Measurements from ENCODE around the gene IRGC.

Gene IRGC

GRCh38 chr19:43707158-43707712 lies 8.6 kb upstream of the IRGC start:
- no peak for ATAC-seq
- TF ChIP-seq TSHZ2 (CRISPR knock-in tag; IDR thresholded peaks at IDR 0.05) (no peak), PATZ1 (CRISPR knock-in tag; IDR thresholded peaks at IDR 0.05; ENCODE audit: borderline replicate concordance) (no peak), CSRNP3 (CRISPR knock-in tag; IDR thresholded peaks at IDR 0.05) (no peak), ZFP3 (CRISPR knock-in tag; IDR thresholded peaks at IDR 0.05) (no peak), OSR1 (CRISPR knock-in tag; IDR thresholded peaks at IDR 0.05) (no peak), ARNTL (CRISPR knock-in tag; IDR thresholded peaks at IDR 0.05; ENCODE audit: borderline replicate concordance, low read depth) (no peak), ZC3H10 (CRISPR knock-in tag; IDR thresholded peaks at IDR 0.05) (no peak)
- TF ChIP-seq, protein P1, sequence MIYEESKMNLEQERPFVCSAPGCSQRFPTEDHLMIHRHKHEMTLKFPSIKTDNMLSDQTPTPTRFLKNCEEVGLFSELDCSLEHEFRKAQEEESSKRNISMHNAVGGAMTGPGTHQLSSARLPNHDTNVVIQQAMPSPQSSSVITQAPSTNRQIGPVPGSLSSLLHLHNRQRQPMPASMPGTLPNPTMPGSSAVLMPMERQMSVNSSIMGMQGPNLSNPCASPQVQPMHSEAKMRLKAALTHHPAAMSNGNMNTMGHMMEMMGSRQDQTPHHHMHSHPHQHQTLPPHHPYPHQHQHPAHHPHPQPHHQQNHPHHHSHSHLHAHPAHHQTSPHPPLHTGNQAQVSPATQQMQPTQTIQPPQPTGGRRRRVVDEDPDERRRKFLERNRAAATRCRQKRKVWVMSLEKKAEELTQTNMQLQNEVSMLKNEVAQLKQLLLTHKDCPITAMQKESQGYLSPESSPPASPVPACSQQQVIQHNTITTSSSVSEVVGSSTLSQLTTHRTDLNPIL (CRISPR knock-in tag; IDR thresholded peaks at IDR 0.05; ENCODE audit: low read depth): no peak

DNA sequence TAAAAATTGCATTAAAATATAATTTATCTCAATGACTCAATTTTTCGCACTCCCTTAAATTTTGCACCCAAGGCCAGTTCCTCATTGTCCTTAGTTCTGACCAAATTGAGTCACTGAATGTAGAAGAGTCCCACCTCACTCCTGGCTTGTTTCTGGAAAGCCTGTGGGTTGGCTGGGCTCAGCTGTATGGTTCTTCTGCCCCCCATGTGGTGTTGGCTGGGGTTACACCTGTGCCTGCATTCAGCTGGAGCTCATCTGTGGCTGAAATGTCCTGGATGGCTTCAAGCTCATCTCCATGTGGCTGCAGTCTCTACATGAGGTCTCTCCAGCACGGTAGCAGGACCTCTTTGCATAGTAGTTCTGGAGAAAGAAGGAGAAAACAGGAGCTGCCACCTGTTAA lies 7.2 kb upstream of the IRGC start:
- no peak for ATAC-seq
- TF ChIP-seq, protein P2, sequence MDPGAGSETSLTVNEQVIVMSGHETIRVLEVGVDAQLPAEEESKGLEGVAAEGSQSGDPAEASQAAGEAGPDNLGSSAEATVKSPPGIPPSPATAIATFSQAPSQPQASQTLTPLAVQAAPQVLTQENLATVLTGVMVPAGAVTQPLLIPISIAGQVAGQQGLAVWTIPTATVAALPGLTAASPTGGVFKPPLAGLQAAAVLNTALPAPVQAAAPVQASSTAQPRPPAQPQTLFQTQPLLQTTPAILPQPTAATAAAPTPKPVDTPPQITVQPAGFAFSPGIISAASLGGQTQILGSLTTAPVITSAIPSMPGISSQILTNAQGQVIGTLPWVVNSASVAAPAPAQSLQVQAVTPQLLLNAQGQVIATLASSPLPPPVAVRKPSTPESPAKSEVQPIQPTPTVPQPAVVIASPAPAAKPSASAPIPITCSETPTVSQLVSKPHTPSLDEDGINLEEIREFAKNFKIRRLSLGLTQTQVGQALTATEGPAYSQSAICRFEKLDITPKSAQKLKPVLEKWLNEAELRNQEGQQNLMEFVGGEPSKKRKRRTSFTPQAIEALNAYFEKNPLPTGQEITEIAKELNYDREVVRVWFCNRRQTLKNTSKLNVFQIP (CRISPR knock-in tag; IDR thresholded peaks at IDR 0.05; ENCODE audit: borderline replicate concordance, low read depth): no peak
- TF ChIP-seq ZFP3 (CRISPR knock-in tag; IDR thresholded peaks at IDR 0.05): no peak
- no peak for TF ChIP-seq TSHZ2 (CRISPR knock-in tag; IDR thresholded peaks at IDR 0.05)
- TF ChIP-seq ZNF565 (CRISPR knock-in tag; conservative IDR thresholded peaks at IDR 0.05; ENCODE audit: low read depth): no peak
- no peak for TF ChIP-seq GLIS3 (CRISPR knock-in tag; IDR thresholded peaks at IDR 0.05)
- no peak for TF ChIP-seq BACH2 (CRISPR knock-in tag; IDR thresholded peaks at IDR 0.05; ENCODE audit: borderline replicate concordance)
- TF ChIP-seq ZNF70 (CRISPR knock-in tag; IDR thresholded peaks at IDR 0.05): no peak
- TF ChIP-seq SNAI2 (CRISPR knock-in tag; IDR thresholded peaks at IDR 0.05): no peak
- no peak for TF ChIP-seq PPARA (CRISPR knock-in tag; IDR thresholded peaks at IDR 0.05; ENCODE audit: borderline replicate concordance)
- TF ChIP-seq ZNF8 (CRISPR knock-in tag; IDR thresholded peaks at IDR 0.05): no peak
- no peak for TF ChIP-seq ARNTL (CRISPR knock-in tag; IDR thresholded peaks at IDR 0.05; ENCODE audit: borderline replicate concordance, low read depth)
- no peak for TF ChIP-seq OSR1 (CRISPR knock-in tag; IDR thresholded peaks at IDR 0.05)
- TF ChIP-seq RARB (CRISPR knock-in tag; IDR thresholded peaks at IDR 0.05): no peak
- TF ChIP-seq CSDC2 (CRISPR knock-in tag; IDR thresholded peaks at IDR 0.05): no peak
- no peak for TF ChIP-seq ESRRG (CRISPR knock-in tag; IDR thresholded peaks at IDR 0.05)
- TF ChIP-seq TOX (CRISPR knock-in tag; IDR thresholded peaks at IDR 0.05; ENCODE audit: borderline replicate concordance): no peak
- no peak for TF ChIP-seq ISL1 (CRISPR knock-in tag; IDR thresholded peaks at IDR 0.05)
- TF ChIP-seq, protein P1 (CRISPR knock-in tag; IDR thresholded peaks at IDR 0.05; ENCODE audit: low read depth): no peak
- no peak for TF ChIP-seq PATZ1 (CRISPR knock-in tag; IDR thresholded peaks at IDR 0.05; ENCODE audit: borderline replicate concordance)
